Stimulated activated naive CD8-positive, alpha-beta T cell treated with anti-CD3 and anti-CD28 coated beads, Interleukin-15, amount 100 ng/mL, for 72 hours (primary cell): ENCODE measurements around the gene RNF167.
A peak's percentile ranks its signal among the peaks of the same experiment; 100 is the strongest.

Source experiments
- ATAC-seq: fragments of 150-1000 bp; cut with Tn5 transposase; 2 replicates; pipeline ENCODE4 v1.10.0; 2021; ENCODE audit warnings: mild to moderate bottlenecking, moderate library complexity
- DNase-seq, 2 donors: peaks; one replicate each; pipeline ENCODE4 v3.0.0; 2021 to 2022
- H3K27ac Mint-ChIP-seq, 2 donors: one replicate each; pipeline ENCODE4 v1.8.0; 2022; ENCODE audit warnings: mild to moderate bottlenecking in 2 of 2, mixed read lengths in 2 of 2, moderate library complexity in 2 of 2
- H3K27me3 Mint-ChIP-seq: one replicate; pipeline ENCODE4 v1.8.0; 2022; ENCODE audit warnings: mixed read lengths
- H3K4me1 Mint-ChIP-seq: one replicate; pipeline ENCODE4 v1.8.0; 2022; ENCODE audit warnings: mild to moderate bottlenecking, mixed read lengths
- H3K4me3 Mint-ChIP-seq, 2 donors: one replicate each; pipeline ENCODE4 v1.8.0; 2022; ENCODE audit warnings: mild to moderate bottlenecking in 2 of 2, mixed read lengths in 2 of 2, moderate library complexity in 1 of 2
- H3K9me3 Mint-ChIP-seq, 2 donors: one replicate each; pipeline ENCODE4 v1.8.0; 2022; ENCODE audit warnings: mixed read lengths in 2 of 2

RNF167 gene

DNA sequence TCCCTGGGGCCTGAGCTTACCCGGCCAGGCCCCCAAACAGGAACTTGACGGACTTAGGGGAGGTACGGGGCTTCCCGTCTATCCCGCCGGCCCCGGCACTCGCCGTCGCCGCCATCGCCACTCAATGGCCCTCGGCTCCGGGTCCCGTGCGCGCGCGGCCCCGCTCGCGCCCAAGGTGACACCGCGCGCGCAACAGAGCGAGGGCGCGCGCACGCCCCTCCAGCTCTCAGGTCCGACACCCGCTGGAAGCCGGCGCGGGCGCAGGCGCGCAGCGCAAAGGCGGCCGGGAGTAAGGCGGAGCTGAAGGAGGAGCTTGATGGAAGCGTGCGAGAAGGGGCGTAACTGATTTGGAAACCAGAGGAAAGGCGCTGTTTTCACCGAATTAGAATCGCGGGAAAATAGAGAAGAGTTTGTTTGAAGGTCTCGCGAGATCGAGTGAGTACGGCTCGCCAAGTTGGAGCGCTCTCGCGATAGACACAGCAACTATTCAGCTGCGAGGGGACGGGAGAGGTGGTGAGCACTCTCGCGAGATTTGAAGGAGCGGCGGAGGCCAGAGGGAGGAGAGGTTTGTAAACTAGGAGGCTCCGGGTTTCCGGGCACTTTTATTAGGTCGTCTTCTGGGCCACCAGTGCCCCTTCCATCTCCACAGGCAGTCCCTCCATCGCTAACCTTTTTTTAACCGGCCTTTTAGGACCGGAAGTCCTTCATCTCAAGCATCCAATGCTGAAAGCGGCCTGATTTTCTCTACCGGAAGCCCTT is at the start of gene RNF167, which contains the start of gene SLC25A11:
RNF167 (plus strand) TSS at position 473 of the 759 bp plus-strand sequence. CDS start 642 bp downstream, outside the sequence.
SLC25A11 (minus strand) TSS at position 251 of the 759 bp plus-strand sequence; CDS start at position 115, 136 bp downstream.
- peak within 1 kb of the TSS; percentile 98 to 99 for H3K27ac Mint-ChIP-seq
- peak; percentile 96 to 99 for DNase-seq
- ATAC-seq = peak; percentile 84
- no peaks in the 10 kb centered on the region for H3K27me3 Mint-ChIP-seq
- peaks cover 76% of the 10 kb centered on the region for H3K4me1 Mint-ChIP-seq
- peak within 1 kb of the TSS; percentile 93 to 94 for H3K4me3 Mint-ChIP-seq
- H3K9me3 Mint-ChIP-seq = no peaks in the 10 kb centered on the region

DNA sequence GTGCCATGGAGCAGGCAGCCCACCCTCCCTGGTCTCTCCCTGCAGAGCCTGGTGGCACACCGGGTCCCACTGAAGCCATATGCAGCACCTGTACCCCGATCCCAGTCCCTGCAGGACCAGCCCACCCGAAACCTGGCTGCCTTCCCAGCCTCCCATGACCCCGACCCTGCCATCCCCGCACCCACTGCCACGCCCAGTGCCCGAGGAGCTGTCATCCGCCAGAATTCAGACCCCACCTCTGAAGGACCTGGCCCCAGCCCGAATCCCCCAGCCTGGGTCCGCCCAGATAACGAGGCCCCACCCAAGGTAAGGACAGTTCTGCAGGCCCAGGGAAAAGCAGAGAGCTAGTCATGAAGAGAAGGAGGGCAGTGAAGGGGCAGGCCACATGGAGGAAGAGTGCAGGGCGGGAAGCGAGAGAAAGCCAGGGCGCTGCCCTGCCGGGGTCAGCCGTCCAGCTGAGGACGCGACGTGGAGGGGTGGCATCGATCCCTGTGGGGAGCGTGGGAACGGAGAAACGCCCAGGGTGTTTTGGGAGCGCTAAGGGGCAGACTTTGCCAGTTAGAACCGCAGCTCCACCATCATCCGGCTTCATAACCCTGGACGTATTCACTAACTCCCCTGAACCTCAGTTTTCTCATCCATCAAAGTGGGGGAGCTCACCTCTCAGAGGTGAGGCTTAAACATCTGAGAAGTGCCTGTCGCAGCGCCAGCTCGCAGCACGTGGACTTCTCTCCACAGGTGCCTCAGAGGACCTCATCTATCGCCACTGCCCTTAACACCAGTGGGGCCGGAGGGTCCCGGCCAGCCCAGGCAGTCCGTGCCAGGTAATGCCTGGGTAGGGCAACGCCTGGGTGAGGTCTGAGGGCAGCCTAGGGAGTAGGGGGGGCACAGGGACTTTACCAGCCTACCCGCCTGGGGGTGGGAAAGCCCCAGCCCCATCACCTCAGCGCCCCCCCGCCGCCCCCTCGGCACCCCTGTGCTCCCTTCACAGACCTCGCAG is 48.4 kb upstream of the RNF167 start:
- no peaks in the 10 kb centered on the region for H3K27me3 Mint-ChIP-seq
- no peak overlapping the region for H3K4me3 Mint-ChIP-seq
- no peaks in the 10 kb centered on the region for H3K9me3 Mint-ChIP-seq
- no peak for ATAC-seq
- no peak for DNase-seq
- no peak overlapping the region for H3K27ac Mint-ChIP-seq
- H3K4me1 Mint-ChIP-seq = no peaks in the 10 kb centered on the region

DNA sequence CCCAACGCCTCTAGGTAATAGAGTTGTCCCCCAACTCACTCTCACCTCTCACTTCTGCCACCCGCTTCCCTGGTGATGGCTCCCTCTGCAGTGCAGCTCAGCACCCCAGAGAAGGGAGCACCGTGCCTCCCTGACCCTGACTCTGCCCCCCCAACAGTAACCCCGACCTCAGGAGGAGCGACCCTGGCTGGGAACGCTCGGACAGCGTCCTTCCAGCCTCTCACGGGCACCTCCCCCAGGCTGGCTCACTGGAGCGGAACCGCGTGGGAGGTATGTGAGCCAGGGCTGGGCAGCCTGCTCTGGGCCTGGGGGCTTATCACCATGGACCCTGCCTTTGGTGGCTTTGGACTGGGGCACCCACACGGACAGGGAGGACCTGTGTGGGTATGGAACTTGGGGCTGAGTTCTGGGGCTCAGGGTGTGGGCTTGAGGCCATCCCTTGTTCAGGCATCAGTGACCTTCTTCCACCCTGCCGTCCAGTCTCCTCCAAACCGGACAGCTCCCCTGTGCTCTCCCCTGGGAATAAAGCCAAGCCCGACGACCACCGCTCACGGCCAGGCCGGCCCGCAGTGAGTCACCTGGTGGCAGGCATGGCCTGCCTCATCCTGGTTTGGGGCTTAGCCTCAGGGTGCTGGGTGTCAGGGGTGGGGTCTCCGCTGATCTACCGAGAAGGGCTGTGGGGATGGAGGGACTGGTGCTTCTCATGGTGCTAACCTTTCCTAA is 47.4 kb upstream of the RNF167 start:
- Mint-ChIP-seq H3K27ac (no peak overlapping the region), H3K27me3 (no peaks in the 10 kb centered on the region), H3K4me3 (no peak overlapping the region), H3K4me1 (no peaks in the 10 kb centered on the region), H3K9me3 (no peaks in the 10 kb centered on the region)
- no peak for DNase-seq
- ATAC-seq = no peak

DNA sequence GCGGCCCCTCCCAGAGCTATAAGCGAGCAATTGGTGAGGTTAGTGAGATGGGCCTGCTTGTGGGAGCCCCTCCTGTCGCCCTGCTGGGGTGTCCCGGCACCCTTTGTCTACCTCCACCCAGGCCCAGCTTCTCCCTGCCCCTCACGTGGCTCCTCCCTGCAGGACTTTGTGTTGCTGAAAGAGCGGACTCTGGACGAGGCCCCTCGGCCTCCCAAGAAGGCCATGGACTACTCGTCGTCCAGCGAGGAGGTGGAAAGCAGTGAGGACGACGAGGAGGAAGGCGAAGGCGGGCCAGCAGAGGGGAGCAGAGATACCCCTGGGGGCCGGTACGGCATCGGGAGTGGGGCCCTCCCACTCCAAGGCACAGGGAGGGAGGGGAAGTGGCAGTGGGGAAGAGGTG is 46.8 kb upstream of the RNF167 start:
- Mint-ChIP-seq H3K9me3 (no peaks in the 10 kb centered on the region), H3K27me3 (no peaks in the 10 kb centered on the region), H3K4me3 (no peak overlapping the region), H3K27ac (no peak overlapping the region), H3K4me1 (peaks cover 2% of the 10 kb centered on the region)
- ATAC-seq = no peak
- DNase-seq = no peak

DNA sequence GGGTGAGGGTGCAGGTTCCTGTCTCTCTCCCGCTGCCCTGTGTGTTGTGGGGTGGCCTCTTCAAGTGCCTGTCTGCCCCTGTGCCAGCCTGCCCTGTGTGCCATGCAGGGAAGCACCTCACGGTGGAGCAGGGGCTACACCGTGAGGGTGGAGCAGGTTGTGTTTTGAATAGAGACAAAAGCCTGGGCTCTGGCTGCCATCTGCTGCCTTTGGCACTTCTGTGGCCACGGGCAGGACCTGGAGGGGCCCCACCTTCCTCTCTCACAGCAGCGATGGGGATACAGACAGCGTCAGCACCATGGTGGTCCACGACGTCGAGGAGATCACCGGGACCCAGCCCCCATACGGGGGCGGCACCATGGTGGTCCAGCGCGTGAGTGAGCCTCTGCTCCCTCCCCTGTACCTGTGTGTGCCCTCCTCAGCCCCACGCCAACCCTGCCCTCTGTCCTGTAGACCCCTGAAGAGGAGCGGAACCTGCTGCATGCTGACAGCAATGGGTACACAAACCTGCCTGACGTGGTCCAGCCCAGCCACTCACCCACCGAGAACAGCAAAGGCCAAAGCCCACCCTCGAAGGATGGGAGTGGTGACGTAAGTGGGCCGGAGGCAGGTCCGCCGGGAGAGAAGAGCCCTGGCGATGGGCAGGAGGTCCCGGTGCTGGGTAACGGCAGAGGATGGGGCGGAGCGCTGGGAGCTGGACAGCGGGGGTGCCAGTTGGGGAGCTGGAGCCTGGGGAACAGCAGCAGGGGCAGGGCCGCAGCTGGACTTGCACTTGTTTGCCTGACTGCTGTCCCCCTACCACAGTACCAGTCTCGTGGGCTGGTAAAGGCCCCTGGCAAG is 46.1 kb upstream of the RNF167 start:
- Mint-ChIP-seq H3K9me3 (no peaks in the 10 kb centered on the region), H3K4me1 (peaks cover 7% of the 10 kb centered on the region), H3K4me3 (no peak overlapping the region), H3K27ac (peak overlapping the region in 1 of 2 donors; percentile 74), H3K27me3 (no peaks in the 10 kb centered on the region)
- ATAC-seq (peak; percentile 13), DNase-seq (no peak)

DNA sequence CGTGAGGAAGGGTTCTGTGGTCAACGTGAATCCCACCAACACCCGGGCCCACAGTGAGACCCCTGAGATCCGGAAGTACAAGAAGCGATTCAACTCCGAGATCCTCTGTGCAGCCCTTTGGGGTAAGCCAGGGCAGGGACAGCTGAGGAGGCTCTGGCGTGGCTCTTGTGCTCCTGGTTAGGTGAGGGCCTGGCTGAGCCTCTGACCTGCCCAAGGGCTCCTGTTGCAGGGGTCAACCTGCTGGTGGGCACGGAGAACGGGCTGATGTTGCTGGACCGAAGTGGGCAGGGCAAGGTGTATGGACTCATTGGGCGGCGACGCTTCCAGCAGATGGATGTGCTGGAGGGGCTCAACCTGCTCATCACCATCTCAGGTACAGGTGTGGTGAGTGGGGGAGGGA is 44.9 kb upstream of the RNF167 start:
- no peak overlapping the region for H3K4me3 Mint-ChIP-seq
- peaks cover 17% of the 10 kb centered on the region for H3K4me1 Mint-ChIP-seq
- ATAC-seq = no peak
- no peaks in the 10 kb centered on the region for H3K27me3 Mint-ChIP-seq
- no peak for DNase-seq
- no peak overlapping the region for H3K27ac Mint-ChIP-seq
- H3K9me3 Mint-ChIP-seq = no peaks in the 10 kb centered on the region

DNA sequence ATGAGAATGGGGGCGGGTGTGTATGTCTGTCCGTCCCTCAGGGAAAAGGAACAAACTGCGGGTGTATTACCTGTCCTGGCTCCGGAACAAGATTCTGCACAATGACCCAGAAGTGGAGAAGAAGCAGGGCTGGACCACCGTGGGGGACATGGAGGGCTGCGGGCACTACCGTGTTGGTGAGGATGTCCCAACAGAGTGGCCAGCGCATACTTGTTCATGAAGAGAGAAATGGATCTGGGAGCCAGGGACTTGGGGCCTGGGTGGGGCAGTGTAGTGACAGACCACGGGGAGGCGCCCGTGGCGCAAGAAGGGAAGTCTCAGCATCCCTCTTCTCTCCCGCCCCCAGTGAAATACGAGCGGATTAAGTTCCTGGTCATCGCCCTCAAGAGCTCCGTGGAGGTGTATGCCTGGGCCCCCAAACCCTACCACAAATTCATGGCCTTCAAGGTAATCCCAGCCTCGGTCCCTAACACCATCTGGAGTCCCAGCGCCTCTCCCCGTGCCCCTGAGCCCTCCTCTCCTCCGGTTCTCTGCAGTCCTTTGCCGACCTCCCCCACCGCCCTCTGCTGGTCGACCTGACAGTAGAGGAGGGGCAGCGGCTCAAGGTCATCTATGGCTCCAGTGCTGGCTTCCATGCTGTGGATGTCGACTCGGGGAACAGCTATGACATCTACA is 44.3 kb upstream of the RNF167 start:
- no peak overlapping the region for H3K4me3 Mint-ChIP-seq
- H3K27ac Mint-ChIP-seq = peak overlapping the region in 1 of 2 donors; percentile 74
- DNase-seq (no peak), ATAC-seq (no peak)
- no peaks in the 10 kb centered on the region for H3K9me3 Mint-ChIP-seq
- H3K27me3 Mint-ChIP-seq = no peaks in the 10 kb centered on the region
- H3K4me1 Mint-ChIP-seq = peaks cover 22% of the 10 kb centered on the region

DNA sequence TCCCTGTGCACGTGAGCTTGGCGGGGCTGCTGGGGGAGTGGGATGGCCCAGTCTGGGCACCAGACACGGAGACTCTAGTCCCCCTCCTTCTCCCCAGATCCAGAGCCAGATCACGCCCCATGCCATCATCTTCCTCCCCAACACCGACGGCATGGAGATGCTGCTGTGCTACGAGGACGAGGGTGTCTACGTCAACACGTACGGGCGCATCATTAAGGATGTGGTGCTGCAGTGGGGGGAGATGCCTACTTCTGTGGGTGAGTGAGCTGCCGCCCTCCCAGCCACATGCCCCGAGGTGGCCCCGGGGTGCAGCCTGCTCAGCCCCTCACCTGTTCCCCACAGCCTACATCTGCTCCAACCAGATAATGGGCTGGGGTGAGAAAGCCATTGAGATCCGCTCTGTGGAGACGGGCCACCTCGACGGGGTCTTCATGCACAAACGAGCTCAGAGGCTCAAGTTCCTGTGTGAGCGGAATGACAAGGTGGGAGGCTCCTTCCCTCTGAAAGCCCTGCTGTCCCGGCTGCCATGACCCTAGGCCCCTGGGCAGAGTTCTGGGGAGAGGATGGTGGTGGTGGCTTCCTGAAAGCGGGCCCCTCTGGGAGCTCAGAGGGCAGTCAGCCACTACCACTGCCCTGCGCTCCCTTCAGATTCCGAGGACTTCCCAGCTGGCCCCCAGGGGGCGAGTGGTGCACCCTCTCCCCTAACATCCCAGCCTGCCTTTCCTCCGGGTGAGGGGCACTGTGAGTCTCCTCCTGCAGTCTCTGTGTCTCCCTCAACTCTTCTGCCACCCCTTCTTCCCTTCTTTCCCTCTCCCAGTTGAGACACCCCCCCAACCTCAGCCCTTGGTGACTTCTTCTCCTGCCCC is 43.5 kb upstream of the RNF167 start:
- H3K27me3 Mint-ChIP-seq = no peaks in the 10 kb centered on the region
- peaks cover 27% of the 10 kb centered on the region for H3K4me1 Mint-ChIP-seq
- H3K27ac Mint-ChIP-seq = no peak overlapping the region
- ATAC-seq (no peak), DNase-seq (no peak)
- no peak overlapping the region for H3K4me3 Mint-ChIP-seq
- no peaks in the 10 kb centered on the region for H3K9me3 Mint-ChIP-seq

DNA sequence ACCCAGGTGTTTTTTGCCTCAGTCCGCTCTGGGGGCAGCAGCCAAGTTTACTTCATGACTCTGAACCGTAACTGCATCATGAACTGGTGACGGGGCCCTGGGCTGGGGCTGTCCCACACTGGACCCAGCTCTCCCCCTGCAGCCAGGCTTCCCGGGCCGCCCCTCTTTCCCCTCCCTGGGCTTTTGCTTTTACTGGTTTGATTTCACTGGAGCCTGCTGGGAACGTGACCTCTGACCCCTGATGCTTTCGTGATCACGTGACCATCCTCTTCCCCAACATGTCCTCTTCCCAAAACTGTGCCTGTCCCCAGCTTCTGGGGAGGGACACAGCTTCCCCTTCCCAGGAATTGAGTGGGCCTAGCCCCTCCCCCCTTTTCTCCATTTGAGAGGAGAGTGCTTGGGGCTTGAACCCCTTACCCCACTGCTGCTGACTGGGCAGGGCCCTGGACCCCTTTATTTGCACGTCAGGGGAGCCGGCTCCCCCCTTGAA is 42.8 kb upstream of the RNF167 start:
- no peaks in the 10 kb centered on the region for H3K9me3 Mint-ChIP-seq
- no peak for ATAC-seq
- H3K27me3 Mint-ChIP-seq = no peaks in the 10 kb centered on the region
- DNase-seq = no peak
- peak overlapping the region in 1 of 2 donors; percentile 85 for H3K27ac Mint-ChIP-seq
- H3K4me3 Mint-ChIP-seq = no peak overlapping the region
- H3K4me1 Mint-ChIP-seq = peaks cover 33% of the 10 kb centered on the region

DNA sequence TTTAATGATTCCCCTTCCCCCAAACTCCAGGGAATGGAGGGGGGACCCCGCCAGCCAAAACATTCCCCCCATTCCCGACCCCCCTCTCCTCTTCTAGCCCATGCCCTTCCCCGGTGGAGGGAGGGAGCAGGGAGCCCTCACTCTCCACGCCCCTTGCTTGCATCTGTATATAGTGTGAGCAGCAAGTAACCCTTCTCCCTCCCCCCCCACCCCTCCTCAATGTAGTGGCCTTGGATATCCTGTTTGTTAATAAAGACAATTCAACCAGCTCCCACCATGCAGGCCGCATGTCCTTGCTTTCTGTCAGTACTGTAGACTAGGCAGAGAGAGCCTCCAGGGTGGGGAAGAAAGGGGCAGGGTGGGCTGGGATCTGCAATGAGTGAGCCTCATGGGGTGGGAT is 42.3 kb upstream of the RNF167 start:
- ATAC-seq (no peak), DNase-seq (no peak)
- Mint-ChIP-seq H3K9me3 (no peaks in the 10 kb centered on the region), H3K27me3 (no peaks in the 10 kb centered on the region), H3K4me1 (peaks cover 39% of the 10 kb centered on the region), H3K4me3 (no peak overlapping the region), H3K27ac (no peak overlapping the region)

DNA sequence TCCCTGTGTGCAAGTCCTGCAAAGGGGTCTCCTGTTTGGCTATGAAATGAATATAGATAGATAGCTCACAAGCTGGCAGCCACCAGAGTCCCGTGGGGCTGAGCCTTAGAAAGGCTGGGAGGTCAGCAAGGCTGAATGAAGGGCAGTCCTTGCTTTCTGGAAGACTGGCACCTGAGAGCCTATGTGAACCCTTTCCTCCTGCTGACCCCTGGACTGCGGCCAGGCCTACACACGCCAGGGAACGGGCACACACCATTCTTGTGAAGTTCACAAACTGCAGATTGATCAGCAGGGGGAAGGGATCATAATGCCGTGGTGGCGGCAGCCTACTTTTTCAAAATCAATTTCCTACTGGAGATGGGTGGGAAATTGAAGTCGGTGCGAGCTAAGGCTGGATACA is 41.7 kb upstream of the RNF167 start:
- H3K27me3 Mint-ChIP-seq = no peaks in the 10 kb centered on the region
- H3K9me3 Mint-ChIP-seq = no peaks in the 10 kb centered on the region
- H3K4me3 Mint-ChIP-seq = peak overlapping the region; percentile 35 to 72
- DNase-seq (no peak), ATAC-seq (no peak)
- H3K4me1 Mint-ChIP-seq = peaks cover 44% of the 10 kb centered on the region
- H3K27ac Mint-ChIP-seq = no peak overlapping the region

DNA sequence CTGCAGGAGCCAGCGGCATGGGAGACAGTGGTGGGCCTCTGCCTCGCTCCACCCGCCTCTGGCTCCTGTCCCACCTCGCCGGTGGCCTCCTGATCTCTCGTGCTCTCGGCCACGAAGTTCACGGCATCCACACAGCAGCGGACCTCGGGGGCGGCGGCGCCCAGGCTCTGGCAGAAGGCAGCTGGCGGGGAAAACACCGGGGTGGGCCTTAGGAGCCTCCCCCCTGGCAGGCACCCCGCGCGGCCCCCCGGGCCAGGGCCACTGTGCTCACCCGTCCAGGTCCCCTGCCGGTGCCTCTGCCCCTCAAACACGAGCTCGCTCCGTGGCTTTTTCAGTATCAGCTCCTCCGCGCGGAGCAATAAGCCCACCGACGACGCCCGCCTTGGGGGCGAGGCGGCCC is 41.1 kb upstream of the RNF167 start:
- Mint-ChIP-seq H3K4me1 (peaks cover 50% of the 10 kb centered on the region), H3K4me3 (peak overlapping the region; percentile 91 to 97), H3K27me3 (no peaks in the 10 kb centered on the region), H3K27ac (no peak overlapping the region), H3K9me3 (no peaks in the 10 kb centered on the region)
- peak; percentile 10 for ATAC-seq
- no peak for DNase-seq
